Thoracic aorta (tissue), 2 donors: ENCODE measurements around the gene STOM. TPM values are rescaled to one million over a fixed set of nuclear protein-coding genes. Genes with fewer than 3 reads are reported as not detected.

Source experiments
- ATAC-seq: fragments of 150-250 bp; one replicate; pipeline ENCODE4 v1.8.0; 2017; ENCODE audit warnings: low read depth; ENCODE audit not compliant: insufficient number of reproducible peaks, low FRiP score
- DNase-seq: peaks from one replicate; pipeline ENCODE4 v3.0.0-alpha.2; 2020; ENCODE audit warnings: low spot score
- H3K27ac ChIP-seq, 2 donors: fragments of 200-600 bp; sonication (generic); 1 replicate in 1 of 2; 2 replicates in 1 of 2; pipeline ENCODE4 v1.5.1; 2016; ENCODE audit warnings: mild to moderate bottlenecking in 2 of 2, moderate library complexity in 2 of 2
- H3K27me3 ChIP-seq: fragments of 200-600 bp; sonication (generic); replicated peaks from 2 replicates; pipeline ENCODE4 v1.6.0; 2016; ENCODE audit warnings: mild to moderate bottlenecking; ENCODE audit not compliant: insufficient read depth
- H3K36me3 ChIP-seq: fragments of 200-600 bp; sonication (generic); one replicate; pipeline ENCODE4 v1.5.1; 2016
- H3K4me1 ChIP-seq, 2 donors: fragments of 200-600 bp; sonication (generic); 1 replicate in 1 of 2; 2 replicates in 1 of 2; pipeline versions ENCODE4 v1.5.1 to v1.6.0; 2016; ENCODE audit warnings: low read depth in 2 of 2, mild to moderate bottlenecking in 1 of 2; ENCODE audit not compliant: control insufficient read depth in 1 of 2
- H3K4me3 ChIP-seq: fragments of 200-600 bp; sonication (generic); 2 replicates; pipeline ENCODE4 v1.5.1; 2016; ENCODE audit warnings: mild to moderate bottlenecking
- H3K9me3 ChIP-seq: fragments of 200-600 bp; sonication (generic); 2 replicates; pipeline ENCODE4 v1.5.1; 2016
- CTCF ChIP-seq: fragments of 200-600 bp; sonication (generic); IDR thresholded peaks from one replicate; pipeline ENCODE4 v1.5.1; 2019; ENCODE audit warnings: antibody characterized with exemption
- total RNA-seq, 2 donors: library from RNA; depleted of rRNA; stranded (reverse); fragments of >200 nt; gene quantifications; one replicate each; pipeline versions ENCODE4 v1.1.0 to v1.2.3, GENCODE V29; 2016

STOM gene
- total RNA-seq, 2 donors from 2014 or later, result 177 to 344 TPM

- H3K36me3 ChIP-seq, result peaks cover 17% of the 10 kb centered on the region
- peaks cover 80 to 93% of the 10 kb centered on the region in 2 donors for H3K4me1 ChIP-seq
- no peak for DNase-seq
- H3K4me3 ChIP-seq, result peak overlapping the region; percentile 74
- H3K9me3 ChIP-seq, result no peaks in the 10 kb centered on the region
- peak overlapping the region; percentile 88 to 91 for H3K27ac ChIP-seq
- no peak for TF ChIP-seq CTCF
- peak; percentile 32 for ATAC-seq
- H3K27me3 ChIP-seq, result no peaks in the 10 kb centered on the region
Measured at GRCh38 chr9:121298689-121299466, 71.2 kb downstream of the STOM start.

GRCh38 chr9:121298016-121298538 lies 72.0 kb downstream of the STOM start:
- no peaks in the 10 kb centered on the region for H3K27me3 ChIP-seq
- no peaks in the 10 kb centered on the region for H3K9me3 ChIP-seq
- ATAC-seq, result no peak
- H3K27ac ChIP-seq, result peak overlapping the region; percentile 88 to 91
- no peak for DNase-seq
- H3K4me3 ChIP-seq, result peak overlapping the region; percentile 74
- H3K36me3 ChIP-seq, result peaks cover 9% of the 10 kb centered on the region
- TF ChIP-seq CTCF, result no peak
- H3K4me1 ChIP-seq, result peaks cover 80 to 93% of the 10 kb centered on the region in 2 donors

GRCh38 chr9:121297389-121297788 lies 72.7 kb downstream of the STOM start:
- peak overlapping the region; percentile 88 to 91 for H3K27ac ChIP-seq
- DNase-seq (no peak), ATAC-seq (no peak)
- H3K27me3 ChIP-seq, result no peaks in the 10 kb centered on the region
- H3K36me3 ChIP-seq, result peaks cover 2% of the 10 kb centered on the region
- no peak for TF ChIP-seq CTCF
- no peak overlapping the region for H3K4me3 ChIP-seq
- no peaks in the 10 kb centered on the region for H3K9me3 ChIP-seq
- peaks cover 80 to 93% of the 10 kb centered on the region in 2 donors for H3K4me1 ChIP-seq

GRCh38 chr9:121296213-121297127 lies 73.6 kb downstream of the STOM start:
- H3K4me3 ChIP-seq, result no peak overlapping the region
- H3K9me3 ChIP-seq, result no peaks in the 10 kb centered on the region
- peaks cover 80 to 93% of the 10 kb centered on the region in 2 donors for H3K4me1 ChIP-seq
- no peaks in the 10 kb centered on the region for H3K36me3 ChIP-seq
- peak overlapping the region; percentile 70 to 91 for H3K27ac ChIP-seq
- no peaks in the 10 kb centered on the region for H3K27me3 ChIP-seq
- no peak for ATAC-seq
- no peak for DNase-seq
- no peak for TF ChIP-seq CTCF
